C4-2B (cell line): Measurements from ENCODE around the gene EFCAB5.

Source experiments
- ZFX ChIP-seq: fragments of 450-650 bp; IDR thresholded peaks from 2 replicates; pipeline ENCODE4 v1.6.1; 2017
- TF ChIP-seq, protein P1 (sequence below): fragments of 450-650 bp; conservative IDR thresholded peaks from 2 replicates; pipeline ENCODE4 v1.5.1; 2017; ENCODE audit warnings: mild to moderate bottlenecking

DNA sequence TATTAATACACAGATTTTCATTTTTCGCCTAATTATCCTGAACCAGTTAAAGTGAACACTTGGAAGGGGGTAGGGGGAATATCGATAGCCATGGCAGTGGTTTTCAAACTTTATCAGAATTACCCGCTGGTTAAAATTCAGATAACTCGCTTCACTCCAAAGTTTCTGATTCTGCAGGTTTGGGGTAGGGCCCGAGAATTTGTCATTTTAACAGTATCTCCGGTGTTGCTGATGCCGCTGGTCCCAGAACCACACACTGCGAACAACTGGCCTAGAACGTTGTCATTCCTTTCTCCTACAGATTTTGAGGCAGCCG is 174.9 kb downstream of the EFCAB5 start:
- TF ChIP-seq, protein P1, sequence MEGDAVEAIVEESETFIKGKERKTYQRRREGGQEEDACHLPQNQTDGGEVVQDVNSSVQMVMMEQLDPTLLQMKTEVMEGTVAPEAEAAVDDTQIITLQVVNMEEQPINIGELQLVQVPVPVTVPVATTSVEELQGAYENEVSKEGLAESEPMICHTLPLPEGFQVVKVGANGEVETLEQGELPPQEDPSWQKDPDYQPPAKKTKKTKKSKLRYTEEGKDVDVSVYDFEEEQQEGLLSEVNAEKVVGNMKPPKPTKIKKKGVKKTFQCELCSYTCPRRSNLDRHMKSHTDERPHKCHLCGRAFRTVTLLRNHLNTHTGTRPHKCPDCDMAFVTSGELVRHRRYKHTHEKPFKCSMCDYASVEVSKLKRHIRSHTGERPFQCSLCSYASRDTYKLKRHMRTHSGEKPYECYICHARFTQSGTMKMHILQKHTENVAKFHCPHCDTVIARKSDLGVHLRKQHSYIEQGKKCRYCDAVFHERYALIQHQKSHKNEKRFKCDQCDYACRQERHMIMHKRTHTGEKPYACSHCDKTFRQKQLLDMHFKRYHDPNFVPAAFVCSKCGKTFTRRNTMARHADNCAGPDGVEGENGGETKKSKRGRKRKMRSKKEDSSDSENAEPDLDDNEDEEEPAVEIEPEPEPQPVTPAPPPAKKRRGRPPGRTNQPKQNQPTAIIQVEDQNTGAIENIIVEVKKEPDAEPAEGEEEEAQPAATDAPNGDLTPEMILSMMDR = no peak
- TF ChIP-seq ZFX = no peak
